Measurements from ENCODE around the gene FAM170A.

Gene FAM170A, protein sequence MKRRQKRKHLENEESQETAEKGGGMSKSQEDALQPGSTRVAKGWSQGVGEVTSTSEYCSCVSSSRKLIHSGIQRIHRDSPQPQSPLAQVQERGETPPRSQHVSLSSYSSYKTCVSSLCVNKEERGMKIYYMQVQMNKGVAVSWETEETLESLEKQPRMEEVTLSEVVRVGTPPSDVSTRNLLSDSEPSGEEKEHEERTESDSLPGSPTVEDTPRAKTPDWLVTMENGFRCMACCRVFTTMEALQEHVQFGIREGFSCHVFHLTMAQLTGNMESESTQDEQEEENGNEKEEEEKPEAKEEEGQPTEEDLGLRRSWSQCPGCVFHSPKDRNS

DNA sequence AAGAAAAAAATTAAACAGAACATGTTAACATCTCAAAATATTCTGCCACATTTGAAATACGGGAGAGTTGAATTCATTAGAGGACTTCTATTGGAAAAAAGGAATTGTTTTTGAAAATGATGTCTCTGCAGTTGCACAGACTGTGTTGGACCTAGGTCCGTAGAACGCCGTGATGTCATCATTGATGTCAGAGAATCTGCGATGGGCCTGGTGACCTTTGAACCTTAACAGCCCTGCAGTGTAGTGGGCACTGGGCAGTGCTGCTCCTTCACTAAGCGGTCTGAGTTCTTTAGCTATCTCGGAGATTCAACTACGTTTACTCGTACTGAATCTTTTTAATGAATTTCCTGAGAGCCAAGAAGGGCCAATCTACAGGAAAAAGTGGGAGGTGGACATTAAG, at the start of gene FAM170A:
TSS of gene FAM170A (plus strand) at position 220 of the 400 bp plus-strand sequence. CDS start 211 bp downstream, outside the sequence.
- FAIRE-seq: no peak
- DNase-seq (ENCODE audit: insufficient read length, low spot score): no peak
- TF ChIP-seq, protein P1, sequence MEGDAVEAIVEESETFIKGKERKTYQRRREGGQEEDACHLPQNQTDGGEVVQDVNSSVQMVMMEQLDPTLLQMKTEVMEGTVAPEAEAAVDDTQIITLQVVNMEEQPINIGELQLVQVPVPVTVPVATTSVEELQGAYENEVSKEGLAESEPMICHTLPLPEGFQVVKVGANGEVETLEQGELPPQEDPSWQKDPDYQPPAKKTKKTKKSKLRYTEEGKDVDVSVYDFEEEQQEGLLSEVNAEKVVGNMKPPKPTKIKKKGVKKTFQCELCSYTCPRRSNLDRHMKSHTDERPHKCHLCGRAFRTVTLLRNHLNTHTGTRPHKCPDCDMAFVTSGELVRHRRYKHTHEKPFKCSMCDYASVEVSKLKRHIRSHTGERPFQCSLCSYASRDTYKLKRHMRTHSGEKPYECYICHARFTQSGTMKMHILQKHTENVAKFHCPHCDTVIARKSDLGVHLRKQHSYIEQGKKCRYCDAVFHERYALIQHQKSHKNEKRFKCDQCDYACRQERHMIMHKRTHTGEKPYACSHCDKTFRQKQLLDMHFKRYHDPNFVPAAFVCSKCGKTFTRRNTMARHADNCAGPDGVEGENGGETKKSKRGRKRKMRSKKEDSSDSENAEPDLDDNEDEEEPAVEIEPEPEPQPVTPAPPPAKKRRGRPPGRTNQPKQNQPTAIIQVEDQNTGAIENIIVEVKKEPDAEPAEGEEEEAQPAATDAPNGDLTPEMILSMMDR (IDR thresholded peaks at IDR 0.05; ENCODE audit: insufficient read depth, missing control alignments): no peak

DNA sequence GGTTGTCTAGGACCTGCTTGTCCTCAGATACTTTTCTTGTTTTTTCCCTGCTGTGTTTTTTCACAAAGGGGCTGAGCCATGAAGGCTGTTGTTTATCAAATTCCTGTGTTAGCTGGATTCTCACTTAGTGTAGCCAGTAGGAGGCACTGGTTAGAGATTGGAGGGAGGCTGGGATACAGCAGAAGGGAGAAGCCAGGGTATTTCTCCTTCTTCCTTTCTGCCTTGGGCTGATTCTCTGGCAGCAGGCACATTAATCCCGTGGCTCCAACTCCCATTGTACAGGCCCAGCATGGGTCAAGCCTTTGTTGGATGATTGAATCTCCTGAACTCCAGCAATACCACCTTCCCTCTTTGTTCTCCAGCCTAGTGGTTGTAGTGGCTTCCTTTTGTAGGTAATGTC, 46.4 kb upstream of the FAM170A start:
- FAIRE-seq: no peak
- DNase-seq (ENCODE audit: insufficient read length, low spot score): no peak
- TF ChIP-seq, protein P1 (IDR thresholded peaks at IDR 0.05; ENCODE audit: insufficient read depth, missing control alignments): no peak

GRCh38 chr5:119583684-119584083, 45.7 kb upstream of the FAM170A start:
- FAIRE-seq: no peak

GRCh38 chr5:119596046-119596445, 33.3 kb upstream of the FAM170A start:
- no peak for DNase-seq (ENCODE audit: insufficient read length, low spot score)
- TF ChIP-seq, protein P1 (IDR thresholded peaks at IDR 0.05; ENCODE audit: insufficient read depth, missing control alignments): no peak
- FAIRE-seq: no peak

More at GRCh38 chr5:119583684-119584083, 45.7 kb upstream of the FAM170A start:
- no peak for DNase-seq (ENCODE audit: insufficient read length, low spot score)
- TF ChIP-seq, protein P1 (IDR thresholded peaks at IDR 0.05; ENCODE audit: insufficient read depth, missing control alignments): no peak

DNA sequence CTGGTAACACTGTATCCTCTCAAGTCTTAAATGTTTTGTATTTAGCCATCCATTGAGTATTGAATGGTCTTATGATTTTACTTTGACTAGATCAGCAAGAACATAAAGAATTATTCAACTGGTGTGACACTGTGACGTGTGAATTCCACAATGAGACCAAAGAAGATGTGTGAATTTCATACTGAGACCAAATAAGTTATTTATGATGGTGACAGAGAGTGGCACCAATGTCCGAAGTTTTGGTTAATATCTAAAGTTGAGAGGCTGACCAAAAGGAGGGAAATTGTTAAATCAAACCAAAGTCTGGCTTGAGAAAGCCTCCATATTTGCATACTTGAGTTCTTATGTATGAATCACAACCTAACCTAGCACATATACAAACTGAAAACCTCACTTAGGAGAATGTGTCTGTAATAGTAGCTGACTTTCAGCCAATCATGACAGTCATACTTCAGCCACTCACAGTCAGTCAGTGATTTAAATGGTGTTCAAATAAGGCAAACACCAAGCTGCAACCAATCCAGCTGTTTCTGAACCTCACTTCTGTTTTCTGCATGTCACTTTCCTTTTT, 31.5 kb upstream of the FAM170A start:
- TF ChIP-seq, protein P1 (IDR thresholded peaks at IDR 0.05; ENCODE audit: insufficient read depth, missing control alignments): no peak
- DNase-seq (ENCODE audit: insufficient read length, low spot score) (no peak), FAIRE-seq (no peak)

GRCh38 chr5:119613937-119614336, 15.4 kb upstream of the FAM170A start:
- no peak for DNase-seq (ENCODE audit: insufficient read length, low spot score)
- TF ChIP-seq, protein P1 (IDR thresholded peaks at IDR 0.05; ENCODE audit: insufficient read depth, missing control alignments): no peak
- no peak for FAIRE-seq

GRCh38 chr5:119614838-119615237, 14.5 kb upstream of the FAM170A start:
- FAIRE-seq: no peak
- no peak for DNase-seq (ENCODE audit: insufficient read length, low spot score)

More at GRCh38 chr5:119614838-119615237, 14.5 kb upstream of the FAM170A start:
- TF ChIP-seq, protein P1 (IDR thresholded peaks at IDR 0.05; ENCODE audit: insufficient read depth, missing control alignments): no peak

Data from D721Med (cell line).